Measurements from ENCODE around the gene ARVCF.

GRCh38 chr22:20051927-20052308, 35.3 kb upstream of the ARVCF start:
- TF ChIP-seq POLR2A (IDR thresholded peaks at IDR 0.05; ENCODE audit: low read depth, low read length) (no peak), TAF1 (IDR thresholded peaks at IDR 0.05; ENCODE audit: low read depth, low read length) (no peak), POLR2AphosphoS5 (IDR thresholded peaks at IDR 0.05; ENCODE audit: low read depth, low read length) (no peak), SPI1 (IDR thresholded peaks at IDR 0.05; ENCODE audit: low read depth, low read length) (no peak), PAX5 (IDR thresholded peaks at IDR 0.05; ENCODE audit: insufficient read depth, low read length, severe bottlenecking) (no peak)
